ENCODE measurements around the gene SARDH.
"Not testable (repeated sequence)": the region's sequence is repeated elsewhere in the genome, so short reads cannot be mapped to it uniquely, and the experiment has no call there.

DNA sequence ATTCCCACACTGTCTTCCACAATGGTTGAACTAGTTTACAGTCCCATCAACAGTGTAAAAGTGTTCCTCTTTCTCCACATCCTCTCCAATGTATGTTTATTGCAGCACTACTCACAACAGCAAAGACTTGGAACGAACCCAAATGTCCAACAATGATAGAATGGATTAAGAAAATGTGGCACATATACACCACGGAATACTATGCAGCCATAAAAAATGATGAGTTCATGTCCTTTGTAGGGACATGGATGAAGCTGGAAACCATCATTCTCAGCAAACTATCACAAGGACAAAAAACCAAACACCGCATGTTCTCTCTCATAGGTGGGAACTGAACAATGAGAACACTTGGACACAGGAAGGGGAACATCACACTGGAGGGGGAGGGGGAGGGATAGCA is 28.1 kb upstream of the SARDH start:
- TF ChIP-seq, protein P1, sequence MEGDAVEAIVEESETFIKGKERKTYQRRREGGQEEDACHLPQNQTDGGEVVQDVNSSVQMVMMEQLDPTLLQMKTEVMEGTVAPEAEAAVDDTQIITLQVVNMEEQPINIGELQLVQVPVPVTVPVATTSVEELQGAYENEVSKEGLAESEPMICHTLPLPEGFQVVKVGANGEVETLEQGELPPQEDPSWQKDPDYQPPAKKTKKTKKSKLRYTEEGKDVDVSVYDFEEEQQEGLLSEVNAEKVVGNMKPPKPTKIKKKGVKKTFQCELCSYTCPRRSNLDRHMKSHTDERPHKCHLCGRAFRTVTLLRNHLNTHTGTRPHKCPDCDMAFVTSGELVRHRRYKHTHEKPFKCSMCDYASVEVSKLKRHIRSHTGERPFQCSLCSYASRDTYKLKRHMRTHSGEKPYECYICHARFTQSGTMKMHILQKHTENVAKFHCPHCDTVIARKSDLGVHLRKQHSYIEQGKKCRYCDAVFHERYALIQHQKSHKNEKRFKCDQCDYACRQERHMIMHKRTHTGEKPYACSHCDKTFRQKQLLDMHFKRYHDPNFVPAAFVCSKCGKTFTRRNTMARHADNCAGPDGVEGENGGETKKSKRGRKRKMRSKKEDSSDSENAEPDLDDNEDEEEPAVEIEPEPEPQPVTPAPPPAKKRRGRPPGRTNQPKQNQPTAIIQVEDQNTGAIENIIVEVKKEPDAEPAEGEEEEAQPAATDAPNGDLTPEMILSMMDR (IDR thresholded peaks at IDR 0.05): not testable (repeated sequence)
- TF ChIP-seq POLR2A (IDR thresholded peaks at IDR 0.05): not testable (repeated sequence)

All from esophagus squamous epithelium (tissue), 4 donors.